Measurements from ENCODE around the gene HPSE2.

The HPSE2 gene

DNA sequence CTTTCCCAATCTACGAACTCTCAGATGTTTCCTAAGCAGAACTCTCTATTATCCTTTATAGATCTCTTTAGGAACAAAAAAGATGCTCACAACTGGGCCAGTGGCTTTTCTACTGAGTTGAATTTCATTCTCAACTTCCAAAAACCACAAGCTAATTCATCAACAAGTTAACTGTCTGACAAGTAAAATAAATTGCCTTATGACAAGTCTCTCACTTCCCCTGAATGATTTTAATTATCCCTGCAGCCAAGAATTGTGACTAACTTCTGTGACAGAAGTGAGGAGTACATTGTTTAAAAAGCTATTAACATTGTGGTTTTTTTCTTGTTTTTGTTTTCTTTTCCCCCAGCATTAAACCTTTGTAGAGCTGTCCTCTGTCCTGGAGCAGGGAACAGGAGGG lies 343.1 kb downstream of the HPSE2 start:
- no peak overlapping the region for H3K4me3 ChIP-seq (ENCODE audit: low read depth, low read length)
- no peaks in the 10 kb centered on the region for H3K9me3 ChIP-seq (ENCODE audit: control insufficient read depth, insufficient read depth, low read depth, low read length)
- no peaks in the 10 kb centered on the region for H3K27me3 ChIP-seq (ENCODE audit: control insufficient read depth, insufficient read depth, low read length)
- H3K9ac ChIP-seq (ENCODE audit: low read length), result no peak overlapping the region
- H3K27ac ChIP-seq (ENCODE audit: low read depth, low read length), result no peak overlapping the region
- H3K36me3 ChIP-seq (ENCODE audit: control insufficient read depth, insufficient read depth, low read length), result no peaks in the 10 kb centered on the region
- H3K4me1 ChIP-seq (ENCODE audit: control insufficient read depth, insufficient read depth, low read length), result no peaks in the 10 kb centered on the region

DNA sequence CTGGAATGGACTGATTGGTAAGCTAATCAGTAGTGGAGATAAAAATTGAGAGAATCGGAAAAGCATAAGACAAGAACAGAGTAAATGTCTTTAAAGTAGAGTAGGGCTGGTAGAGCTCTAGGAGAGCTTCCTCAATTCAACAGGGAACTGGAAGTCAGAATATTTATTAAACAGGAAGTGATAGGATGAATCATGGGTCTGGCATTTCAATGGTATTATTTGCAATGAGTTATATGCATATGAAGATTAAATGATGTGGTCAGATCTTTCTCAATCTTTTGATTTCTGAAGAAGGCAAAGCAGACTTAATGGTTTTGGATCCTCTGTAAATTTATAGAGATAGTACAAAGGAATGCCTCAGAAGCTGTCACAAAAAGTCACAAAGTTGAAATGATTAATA lies 349.0 kb downstream of the HPSE2 start:
- Histone ChIP-seq H3K27me3 (ENCODE audit: control insufficient read depth, insufficient read depth, low read length) (no peaks in the 10 kb centered on the region), H3K9ac (ENCODE audit: low read length) (no peak overlapping the region), H3K9me3 (ENCODE audit: control insufficient read depth, insufficient read depth, low read depth, low read length) (no peaks in the 10 kb centered on the region), H3K4me1 (ENCODE audit: control insufficient read depth, insufficient read depth, low read length) (no peaks in the 10 kb centered on the region), H3K27ac (ENCODE audit: low read depth, low read length) (no peak overlapping the region), H3K4me3 (ENCODE audit: low read depth, low read length) (no peak overlapping the region), H3K36me3 (ENCODE audit: control insufficient read depth, insufficient read depth, low read length) (no peaks in the 10 kb centered on the region)

GRCh38 chr10:98885378-98885777 lies 350.3 kb downstream of the HPSE2 start:
- Histone ChIP-seq H3K27me3 (ENCODE audit: control insufficient read depth, insufficient read depth, low read length) (no peaks in the 10 kb centered on the region), H3K4me1 (ENCODE audit: control insufficient read depth, insufficient read depth, low read length) (no peaks in the 10 kb centered on the region), H3K4me3 (ENCODE audit: low read depth, low read length) (no peak overlapping the region), H3K27ac (ENCODE audit: low read depth, low read length) (no peak overlapping the region), H3K9me3 (ENCODE audit: control insufficient read depth, insufficient read depth, low read depth, low read length) (no peaks in the 10 kb centered on the region), H3K36me3 (ENCODE audit: control insufficient read depth, insufficient read depth, low read length) (no peaks in the 10 kb centered on the region), H3K9ac (ENCODE audit: low read length) (no peak overlapping the region)

DNA sequence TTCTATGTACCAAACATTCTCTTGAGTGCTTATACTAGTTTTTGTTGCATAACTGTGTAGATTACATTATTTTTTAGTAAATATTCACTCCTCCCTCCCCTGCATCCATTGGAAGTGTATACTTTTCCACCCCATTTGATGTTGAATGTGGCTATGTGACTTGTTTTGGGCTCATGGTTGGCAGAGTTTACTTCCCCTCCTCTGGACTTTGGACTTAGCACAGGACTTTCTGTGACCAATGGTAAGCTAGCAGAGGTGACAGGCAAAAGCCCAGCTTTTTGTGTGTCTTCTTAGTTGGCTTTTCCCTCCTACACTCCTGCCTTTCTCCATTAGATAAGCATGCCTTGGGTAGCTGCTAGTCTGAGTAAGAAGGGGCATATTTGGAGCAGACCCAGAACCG lies 353.9 kb downstream of the HPSE2 start:
- Histone ChIP-seq H3K27me3 (ENCODE audit: control insufficient read depth, insufficient read depth, low read length) (no peaks in the 10 kb centered on the region), H3K4me3 (ENCODE audit: low read depth, low read length) (no peak overlapping the region), H3K9me3 (ENCODE audit: control insufficient read depth, insufficient read depth, low read depth, low read length) (no peaks in the 10 kb centered on the region), H3K27ac (ENCODE audit: low read depth, low read length) (no peak overlapping the region), H3K36me3 (ENCODE audit: control insufficient read depth, insufficient read depth, low read length) (no peaks in the 10 kb centered on the region), H3K9ac (ENCODE audit: low read length) (no peak overlapping the region), H3K4me1 (ENCODE audit: control insufficient read depth, insufficient read depth, low read length) (no peaks in the 10 kb centered on the region)

DNA sequence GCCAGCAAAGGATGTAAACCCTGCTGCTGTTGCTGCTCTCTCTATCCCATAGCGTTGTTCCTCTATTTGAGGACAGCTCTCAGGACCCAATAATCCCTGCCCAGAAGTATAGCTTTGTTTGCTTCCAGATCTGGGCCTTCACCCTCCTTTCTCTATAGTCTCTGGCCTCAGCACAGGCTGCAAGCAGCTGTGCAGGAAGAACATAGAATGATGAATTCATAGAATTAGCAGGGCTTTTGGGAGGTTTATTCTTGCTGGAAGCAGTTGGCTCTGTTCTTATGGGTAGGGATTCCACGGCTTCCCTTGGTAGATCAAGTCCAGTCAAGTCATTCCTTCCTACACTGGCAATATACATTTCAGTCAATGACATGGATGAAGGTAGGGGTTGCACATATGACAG lies 354.7 kb downstream of the HPSE2 start:
- H3K9me3 ChIP-seq (ENCODE audit: control insufficient read depth, insufficient read depth, low read depth, low read length), result no peaks in the 10 kb centered on the region
- no peak overlapping the region for H3K4me3 ChIP-seq (ENCODE audit: low read depth, low read length)
- no peak overlapping the region for H3K27ac ChIP-seq (ENCODE audit: low read depth, low read length)
- no peaks in the 10 kb centered on the region for H3K36me3 ChIP-seq (ENCODE audit: control insufficient read depth, insufficient read depth, low read length)
- H3K4me1 ChIP-seq (ENCODE audit: control insufficient read depth, insufficient read depth, low read length), result no peaks in the 10 kb centered on the region
- no peaks in the 10 kb centered on the region for H3K27me3 ChIP-seq (ENCODE audit: control insufficient read depth, insufficient read depth, low read length)
- no peak overlapping the region for H3K9ac ChIP-seq (ENCODE audit: low read length)

GRCh38 chr10:98878921-98879320 lies 356.7 kb downstream of the HPSE2 start:
- Histone ChIP-seq H3K36me3 (ENCODE audit: control insufficient read depth, insufficient read depth, low read length) (no peaks in the 10 kb centered on the region), H3K9me3 (ENCODE audit: control insufficient read depth, insufficient read depth, low read depth, low read length) (no peaks in the 10 kb centered on the region), H3K27ac (ENCODE audit: low read depth, low read length) (no peak overlapping the region), H3K27me3 (ENCODE audit: control insufficient read depth, insufficient read depth, low read length) (no peaks in the 10 kb centered on the region), H3K4me1 (ENCODE audit: control insufficient read depth, insufficient read depth, low read length) (no peaks in the 10 kb centered on the region), H3K9ac (ENCODE audit: low read length) (no peak overlapping the region), H3K4me3 (ENCODE audit: low read depth, low read length) (no peak overlapping the region)

DNA sequence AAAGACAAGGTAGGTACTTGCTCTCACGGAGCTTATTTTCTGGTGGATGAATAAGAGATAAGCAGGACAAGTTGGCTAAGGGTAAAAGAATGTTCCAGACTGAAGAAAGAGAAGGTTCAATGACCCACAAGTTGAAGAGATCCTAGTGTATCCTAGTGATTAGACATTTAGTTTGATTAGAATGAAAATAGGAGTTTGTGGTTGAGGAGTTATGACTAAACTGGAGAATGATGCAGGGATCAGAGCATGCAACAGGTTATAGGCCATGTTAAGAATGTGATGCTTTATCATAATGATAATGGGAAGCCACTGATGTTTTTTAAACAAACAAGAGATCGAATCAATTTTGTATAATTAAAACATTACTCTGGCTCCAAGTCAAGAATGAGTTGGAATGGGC lies 357.2 kb downstream of the HPSE2 start:
- no peaks in the 10 kb centered on the region for H3K4me1 ChIP-seq (ENCODE audit: control insufficient read depth, insufficient read depth, low read length)
- no peak overlapping the region for H3K4me3 ChIP-seq (ENCODE audit: low read depth, low read length)
- H3K27ac ChIP-seq (ENCODE audit: low read depth, low read length), result no peak overlapping the region
- no peak overlapping the region for H3K9ac ChIP-seq (ENCODE audit: low read length)
- no peaks in the 10 kb centered on the region for H3K36me3 ChIP-seq (ENCODE audit: control insufficient read depth, insufficient read depth, low read length)
- H3K9me3 ChIP-seq (ENCODE audit: control insufficient read depth, insufficient read depth, low read depth, low read length), result no peaks in the 10 kb centered on the region
- H3K27me3 ChIP-seq (ENCODE audit: control insufficient read depth, insufficient read depth, low read length), result no peaks in the 10 kb centered on the region

DNA sequence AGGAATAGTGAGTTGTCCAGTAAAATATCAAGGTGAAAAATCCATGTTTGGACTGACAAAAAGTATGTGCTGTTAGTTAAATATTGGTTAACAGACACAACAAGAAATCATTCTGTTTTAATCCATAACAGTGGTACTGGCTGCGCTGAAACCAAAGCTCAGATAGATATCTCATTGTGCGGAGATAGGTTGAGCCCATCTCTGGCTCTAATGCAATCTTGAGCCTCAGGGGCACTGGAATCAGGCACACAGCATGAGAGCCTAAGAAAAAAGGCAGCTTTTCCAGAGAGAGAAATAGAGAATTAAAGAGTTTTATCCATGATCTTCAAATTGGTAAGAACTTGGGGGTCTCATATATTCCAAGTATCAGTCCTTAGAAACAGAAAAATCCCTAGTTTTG lies 373.7 kb downstream of the HPSE2 start:
- no peak overlapping the region for H3K27ac ChIP-seq (ENCODE audit: low read depth, low read length)
- H3K36me3 ChIP-seq (ENCODE audit: control insufficient read depth, insufficient read depth, low read length), result no peaks in the 10 kb centered on the region
- no peaks in the 10 kb centered on the region for H3K9me3 ChIP-seq (ENCODE audit: control insufficient read depth, insufficient read depth, low read depth, low read length)
- H3K4me3 ChIP-seq (ENCODE audit: low read depth, low read length), result no peak overlapping the region
- H3K4me1 ChIP-seq (ENCODE audit: control insufficient read depth, insufficient read depth, low read length), result no peaks in the 10 kb centered on the region
- H3K9ac ChIP-seq (ENCODE audit: low read length), result no peak overlapping the region
- no peaks in the 10 kb centered on the region for H3K27me3 ChIP-seq (ENCODE audit: control insufficient read depth, insufficient read depth, low read length)

- no peaks in the 10 kb centered on the region for H3K36me3 ChIP-seq (ENCODE audit: control insufficient read depth, insufficient read depth, low read length)
- H3K27ac ChIP-seq (ENCODE audit: low read depth, low read length), result no peak overlapping the region
- H3K9me3 ChIP-seq (ENCODE audit: control insufficient read depth, insufficient read depth, low read depth, low read length), result no peaks in the 10 kb centered on the region
- 0 out of 2 replicates have a peak, but pooled peaks cover 5% of the 10 kb centered on the region for H3K4me1 ChIP-seq (ENCODE audit: control insufficient read depth, insufficient read depth, low read length)
- no peak overlapping the region for H3K9ac ChIP-seq (ENCODE audit: low read length)
- H3K4me3 ChIP-seq (ENCODE audit: low read depth, low read length), result no peak overlapping the region
- H3K27me3 ChIP-seq (ENCODE audit: control insufficient read depth, insufficient read depth, low read length), result no peaks in the 10 kb centered on the region
These were observed 377.1 kb downstream of the HPSE2 start for GRCh38 chr10:98858525-98858924.

GRCh38 chr10:98855403-98856189 lies 380.1 kb downstream of the HPSE2 start:
- Histone ChIP-seq H3K36me3 (ENCODE audit: control insufficient read depth, insufficient read depth, low read length) (no peaks in the 10 kb centered on the region), H3K27me3 (ENCODE audit: control insufficient read depth, insufficient read depth, low read length) (no peaks in the 10 kb centered on the region), H3K9ac (ENCODE audit: low read length) (no peak overlapping the region), H3K4me3 (ENCODE audit: low read depth, low read length) (no peak overlapping the region), H3K27ac (ENCODE audit: low read depth, low read length) (no peak overlapping the region), H3K4me1 (ENCODE audit: control insufficient read depth, insufficient read depth, low read length) (0 out of 2 replicates have a peak, but pooled peaks cover 5% of the 10 kb centered on the region), H3K9me3 (ENCODE audit: control insufficient read depth, insufficient read depth, low read depth, low read length) (no peaks in the 10 kb centered on the region)

DNA sequence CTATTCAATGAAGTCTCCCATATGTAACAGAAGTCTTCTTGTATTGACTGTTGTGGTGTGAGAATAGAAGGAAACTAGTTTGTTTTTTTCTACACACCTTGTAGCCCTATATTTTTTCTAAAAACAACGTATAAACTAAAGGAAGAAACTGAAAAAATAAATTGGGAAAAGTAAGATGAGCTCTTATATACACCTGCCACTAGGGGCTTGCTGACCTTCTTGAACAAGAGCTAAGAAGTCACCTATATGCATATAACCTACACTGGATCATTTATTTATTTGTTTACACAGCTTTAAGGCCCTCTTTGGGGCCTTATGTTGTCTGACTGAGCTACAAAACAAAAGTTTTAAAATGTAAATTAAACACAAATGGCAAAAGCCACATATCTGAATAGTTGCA lies 383.0 kb downstream of the HPSE2 start:
- Histone ChIP-seq H3K4me3 (ENCODE audit: low read depth, low read length) (no peak overlapping the region), H3K27ac (ENCODE audit: low read depth, low read length) (no peak overlapping the region), H3K27me3 (ENCODE audit: control insufficient read depth, insufficient read depth, low read length) (no peaks in the 10 kb centered on the region), H3K4me1 (ENCODE audit: control insufficient read depth, insufficient read depth, low read length) (0 out of 2 replicates have a peak, but pooled peaks cover 5% of the 10 kb centered on the region), H3K9ac (ENCODE audit: low read length) (no peak overlapping the region), H3K36me3 (ENCODE audit: control insufficient read depth, insufficient read depth, low read length) (no peaks in the 10 kb centered on the region), H3K9me3 (ENCODE audit: control insufficient read depth, insufficient read depth, low read depth, low read length) (no peaks in the 10 kb centered on the region)
